Measurements from ENCODE around the gene SEC31A.

- peak; percentile 25; the same call in 1 of the 2 replicates for TF ChIP-seq CTCF (conservative IDR thresholded peaks at IDR 0.05; ENCODE audit: low read depth, low read length)
- TF ChIP-seq POLR2A (IDR thresholded peaks at IDR 0.05; ENCODE audit: low read depth, low read length) = no peak
- no peak for TF ChIP-seq MAFK (IDR thresholded peaks at IDR 0.05; ENCODE audit: low read depth, low read length)
Measured at GRCh38 chr4:82833696-82834313, 57.1 kb downstream of the SEC31A start.

All from IMR-90 (cell line).